GM18505 (cell line): ENCODE data around the gene DISP3.

ENCODE experiments used
- ATAC-seq: cut with Tn5 transposase; IDR thresholded peaks from one replicate; pipeline ENCODE4 v1.9.1; 2021; ENCODE audit not compliant: unreplicated experiment
- POLR2A ChIP-seq: IDR thresholded peaks from 4 replicates; pipeline ENCODE4 v1.6.1; 2011; ENCODE audit warnings: borderline replicate concordance; ENCODE audit not compliant: insufficient read depth, insufficient read length; ENCODE audit errors: extremely low read depth

The DISP3 gene

DNA sequence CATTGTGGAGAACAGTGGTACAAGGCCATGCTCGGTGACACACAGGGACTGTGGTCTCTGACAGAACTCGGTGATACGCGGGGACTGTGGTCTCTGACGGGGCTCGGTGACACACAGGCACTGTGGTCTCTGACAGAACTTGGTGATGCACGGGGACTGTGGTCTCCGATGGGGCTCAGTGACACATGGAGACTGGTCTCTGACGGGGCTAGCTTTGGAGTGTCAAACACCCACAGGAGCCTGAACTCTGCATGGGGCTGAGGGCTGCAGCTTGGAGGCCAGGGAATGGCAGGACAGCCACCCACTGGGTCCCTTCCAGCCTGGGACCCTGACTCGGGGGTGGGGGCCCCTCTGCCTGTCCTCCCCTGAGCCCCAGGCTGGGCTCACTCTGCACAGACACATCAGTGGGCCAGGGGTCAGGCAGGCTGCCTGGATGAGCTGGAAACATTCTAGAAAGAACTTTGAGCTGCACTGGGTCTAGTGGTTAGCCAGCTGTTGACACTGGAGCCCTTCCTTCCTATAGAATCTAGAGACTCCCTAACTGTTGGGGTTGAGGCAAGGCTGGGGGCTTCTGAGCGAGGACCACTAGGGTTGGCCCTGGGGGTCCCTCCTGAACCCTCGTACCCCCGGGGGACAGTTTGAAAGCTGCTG is 49.8 kb downstream of the DISP3 start:
- no peak for TF ChIP-seq POLR2A
- ATAC-seq: no peak

DNA sequence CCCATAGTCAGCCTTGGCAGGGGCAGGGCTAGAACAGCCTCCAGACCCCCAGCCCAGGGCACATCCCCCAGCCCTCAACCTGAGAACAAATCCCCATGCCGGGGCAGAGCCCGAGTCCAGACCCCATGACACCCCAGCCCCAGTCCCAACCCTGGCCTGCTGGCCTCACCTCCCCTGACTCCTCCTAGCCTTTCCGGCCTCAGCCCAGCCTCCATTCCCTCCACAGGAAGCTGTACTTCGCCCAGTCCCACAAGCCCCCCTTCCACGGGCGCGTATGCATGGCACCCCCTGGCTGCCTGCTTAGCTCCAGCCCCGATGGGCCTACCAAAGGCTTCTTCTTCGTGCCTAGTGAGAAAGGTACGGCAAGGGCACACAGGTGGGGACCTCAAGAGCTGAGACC is 50.4 kb downstream of the DISP3 start:
- no peak for ATAC-seq

DNA sequence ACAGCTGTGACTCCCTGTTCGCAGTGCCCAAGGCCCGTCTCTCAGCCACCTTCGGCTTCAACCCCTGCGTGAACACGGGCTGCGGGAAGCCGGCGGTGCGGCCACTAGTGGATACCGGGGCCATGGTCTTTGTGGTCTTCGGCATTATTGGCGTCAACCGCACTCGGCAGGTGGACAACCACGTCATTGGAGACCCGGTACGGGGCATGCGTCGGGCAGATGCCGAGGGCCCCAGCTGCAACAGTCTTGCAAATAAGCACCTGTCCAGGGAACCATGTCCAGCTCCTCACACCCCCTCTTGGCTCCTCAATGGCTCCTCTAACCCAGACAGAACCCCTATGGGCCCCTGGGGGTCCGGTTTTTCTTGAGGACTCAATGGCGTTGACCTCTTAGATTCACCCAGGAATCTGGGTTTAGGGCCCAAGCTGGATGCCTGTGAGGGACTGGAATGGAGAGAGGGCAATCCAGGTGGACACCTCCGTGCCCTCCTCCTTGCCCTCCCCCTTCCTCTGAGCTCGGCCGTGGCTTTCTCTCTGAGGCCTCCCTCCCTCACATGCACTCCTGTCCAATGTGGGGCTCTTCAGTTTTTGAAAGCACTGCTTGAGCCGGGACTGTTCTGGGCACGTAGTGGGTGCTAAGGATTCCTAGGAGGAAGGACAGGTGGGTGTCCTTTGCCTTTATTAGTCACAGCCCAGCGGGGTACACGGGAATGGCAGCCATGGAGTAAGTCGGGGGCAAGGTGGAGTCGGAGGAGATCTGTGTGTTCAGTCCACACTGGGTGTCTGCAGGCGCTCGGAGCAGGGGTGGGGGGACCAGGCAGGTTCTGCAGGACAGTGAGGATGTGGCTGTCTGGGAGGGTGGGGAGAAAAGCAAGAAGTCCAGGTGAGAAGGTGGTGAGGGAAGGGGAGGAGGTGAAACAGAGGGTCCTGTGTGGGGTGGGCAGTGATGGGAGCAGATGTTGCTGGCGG is 51.1 kb downstream of the DISP3 start:
- ATAC-seq: no peak
- TF ChIP-seq POLR2A: no peak

More for the DNA sequence above, 50.4 kb downstream of the DISP3 start:
- no peak for TF ChIP-seq POLR2A

DNA sequence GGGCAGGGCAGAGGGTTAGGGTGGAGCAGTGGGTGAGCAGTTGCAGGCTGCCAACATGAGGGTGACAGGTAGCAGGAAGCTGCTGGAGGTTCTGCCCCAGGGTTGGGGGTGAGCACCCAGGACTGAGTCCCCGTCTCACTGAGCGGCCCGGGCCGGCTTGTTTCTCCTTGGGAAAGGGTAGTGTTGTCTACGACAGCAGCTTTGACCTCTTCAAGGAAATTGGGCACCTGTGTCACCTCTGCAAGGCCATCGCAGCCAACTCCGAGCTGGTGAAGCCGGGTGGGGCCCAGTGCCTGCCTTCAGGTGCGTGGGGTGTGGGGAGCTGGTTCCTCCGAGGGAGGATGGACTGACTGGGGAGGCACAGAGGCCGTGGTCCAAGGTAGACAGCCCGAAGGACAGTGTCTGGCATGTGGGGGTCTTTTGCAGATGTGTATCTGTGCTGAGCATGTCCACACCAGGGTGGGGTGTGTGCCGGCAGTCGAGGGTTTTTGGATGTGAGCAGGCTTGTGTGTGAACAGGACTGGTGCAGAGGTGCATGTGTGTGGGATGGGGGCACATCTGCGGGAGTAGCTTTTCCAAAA is 51.9 kb downstream of the DISP3 start:
- no peak for ATAC-seq
- TF ChIP-seq POLR2A: no peak

DNA sequence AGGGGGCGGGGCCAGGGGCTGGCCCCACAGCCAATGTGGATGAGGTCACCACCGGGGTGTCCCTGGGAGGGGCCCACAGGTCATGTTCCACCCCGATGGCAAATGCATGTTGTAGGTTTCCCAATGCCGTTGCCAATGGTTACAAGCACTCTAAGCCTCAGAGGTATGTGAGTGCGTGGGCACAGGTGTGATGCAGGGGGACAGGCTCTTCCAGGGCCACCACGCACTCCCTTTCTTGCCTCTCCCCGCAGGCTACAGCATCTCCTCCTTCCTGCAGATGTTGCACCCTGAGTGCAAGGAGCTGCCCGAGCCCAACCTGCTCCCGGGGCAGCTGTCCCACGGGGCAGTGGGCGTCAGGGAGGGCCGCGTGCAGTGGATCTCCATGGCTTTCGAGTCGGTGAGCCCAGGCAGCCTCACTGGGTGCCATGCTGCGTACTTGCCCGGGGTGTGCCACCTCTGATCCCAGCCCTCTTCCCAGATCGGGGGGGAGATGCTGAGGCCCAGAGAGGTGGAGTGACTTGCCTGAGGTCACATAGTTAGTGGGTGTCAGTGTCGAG is 52.4 kb downstream of the DISP3 start:
- no peak for TF ChIP-seq POLR2A
- ATAC-seq: no peak

DNA sequence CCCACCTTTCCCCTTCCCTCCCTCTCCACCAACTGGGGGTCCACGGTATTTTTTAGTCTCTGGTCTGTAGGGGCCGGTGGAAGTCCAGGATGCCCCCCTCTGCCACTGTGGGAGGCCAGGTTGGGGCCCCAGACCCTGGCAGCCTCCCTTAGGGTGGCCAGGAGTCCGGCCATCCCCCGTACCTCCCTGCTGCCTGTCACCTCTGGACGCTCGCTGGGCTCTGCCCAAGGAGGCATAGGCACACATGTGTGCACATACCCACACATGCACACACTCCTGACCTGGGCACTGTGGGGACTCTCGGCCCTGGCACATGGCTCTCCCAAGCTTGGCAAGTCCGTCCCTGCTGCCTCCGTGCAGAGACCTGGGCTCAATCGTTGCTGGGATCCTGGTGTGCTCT is 53.0 kb downstream of the DISP3 start:
- no peak for ATAC-seq
- no peak for TF ChIP-seq POLR2A

DNA sequence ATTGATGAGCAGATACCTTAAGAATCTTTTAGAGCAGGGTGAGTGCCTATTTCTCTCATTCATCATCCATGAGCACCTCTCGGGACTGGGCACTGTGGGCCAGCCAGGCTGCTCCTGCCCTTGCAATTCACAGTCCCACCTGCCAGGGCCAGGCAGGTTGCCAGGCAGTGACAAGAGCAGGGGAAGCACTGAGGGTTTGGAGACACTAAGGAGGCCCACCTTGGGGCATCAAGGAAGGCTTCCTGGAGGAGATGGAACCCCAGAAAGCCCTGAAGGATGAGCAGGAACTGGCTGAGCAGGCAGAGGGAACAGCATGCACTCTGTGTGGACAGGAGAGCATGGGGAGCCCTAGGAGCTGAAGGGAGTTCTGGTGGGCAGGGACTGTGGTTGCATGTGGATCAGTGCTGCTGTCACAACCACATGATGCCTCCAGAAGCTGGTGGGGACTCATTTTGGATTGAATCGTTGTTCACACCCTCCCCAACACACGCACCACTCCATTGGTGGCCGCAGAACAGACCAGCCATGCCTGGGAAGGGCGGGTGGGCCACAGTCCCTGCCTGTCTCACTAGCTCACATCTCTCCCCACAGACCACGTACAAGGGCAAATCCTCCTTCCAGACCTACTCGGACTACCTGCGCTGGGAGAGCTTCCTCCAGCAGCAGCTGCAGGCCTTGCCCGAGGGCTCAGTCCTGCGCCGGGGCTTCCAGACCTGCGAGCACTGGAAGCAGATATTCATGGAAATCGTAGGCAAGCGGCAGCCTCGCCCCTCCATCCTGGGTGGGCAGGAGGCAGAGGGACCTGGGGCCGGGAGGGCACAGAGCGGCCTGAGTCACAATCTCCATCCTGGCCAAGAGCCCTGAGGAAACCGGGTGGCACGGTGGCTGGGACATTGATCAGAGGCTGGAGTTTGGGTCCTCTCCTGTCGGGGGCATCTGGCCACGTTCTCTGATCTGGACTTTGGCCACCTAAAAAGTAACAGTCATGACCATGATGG is 55.1 kb downstream of the DISP3 start:
- TF ChIP-seq POLR2A: no peak
- ATAC-seq: no peak

DNA sequence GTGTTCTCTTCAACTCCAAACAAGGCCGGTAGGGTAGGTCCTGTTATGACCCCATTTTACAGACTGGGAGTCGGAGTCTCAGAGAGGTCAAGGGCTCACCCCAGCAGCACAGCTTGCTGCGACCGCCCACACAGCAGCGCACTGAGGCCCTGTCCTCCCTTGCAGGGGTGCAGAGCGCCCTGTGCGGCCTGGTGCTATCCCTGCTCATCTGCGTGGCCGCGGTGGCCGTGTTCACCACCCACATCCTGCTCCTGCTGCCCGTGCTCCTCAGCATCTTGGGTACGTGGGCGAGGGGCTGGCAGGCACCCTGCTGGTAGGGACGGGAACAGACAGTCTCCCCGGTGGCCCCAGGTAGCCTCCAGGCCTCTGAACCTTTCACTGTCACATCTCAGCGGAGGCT is 55.9 kb downstream of the DISP3 start:
- TF ChIP-seq POLR2A: no peak

DNA sequence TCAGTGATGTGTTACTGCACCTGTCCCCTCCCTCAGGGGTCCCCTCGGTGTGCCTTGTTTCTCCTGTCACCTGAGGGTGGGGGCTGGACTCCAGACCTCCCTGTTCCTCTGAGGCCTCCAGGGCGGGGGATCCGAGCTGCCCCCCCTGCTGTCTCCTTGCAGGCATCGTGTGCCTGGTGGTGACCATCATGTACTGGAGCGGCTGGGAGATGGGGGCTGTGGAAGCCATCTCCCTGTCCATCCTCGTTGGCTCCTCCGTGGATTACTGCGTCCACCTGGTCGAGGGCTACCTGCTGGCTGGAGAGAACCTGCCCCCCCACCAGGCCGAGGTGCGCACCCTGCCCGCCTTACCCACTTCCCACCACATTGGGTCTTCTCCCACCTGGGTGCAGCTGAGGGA is 56.4 kb downstream of the DISP3 start:
- no peak for TF ChIP-seq POLR2A
- ATAC-seq: no peak

More for the DNA sequence above, 55.9 kb downstream of the DISP3 start:
- no peak for ATAC-seq

DNA sequence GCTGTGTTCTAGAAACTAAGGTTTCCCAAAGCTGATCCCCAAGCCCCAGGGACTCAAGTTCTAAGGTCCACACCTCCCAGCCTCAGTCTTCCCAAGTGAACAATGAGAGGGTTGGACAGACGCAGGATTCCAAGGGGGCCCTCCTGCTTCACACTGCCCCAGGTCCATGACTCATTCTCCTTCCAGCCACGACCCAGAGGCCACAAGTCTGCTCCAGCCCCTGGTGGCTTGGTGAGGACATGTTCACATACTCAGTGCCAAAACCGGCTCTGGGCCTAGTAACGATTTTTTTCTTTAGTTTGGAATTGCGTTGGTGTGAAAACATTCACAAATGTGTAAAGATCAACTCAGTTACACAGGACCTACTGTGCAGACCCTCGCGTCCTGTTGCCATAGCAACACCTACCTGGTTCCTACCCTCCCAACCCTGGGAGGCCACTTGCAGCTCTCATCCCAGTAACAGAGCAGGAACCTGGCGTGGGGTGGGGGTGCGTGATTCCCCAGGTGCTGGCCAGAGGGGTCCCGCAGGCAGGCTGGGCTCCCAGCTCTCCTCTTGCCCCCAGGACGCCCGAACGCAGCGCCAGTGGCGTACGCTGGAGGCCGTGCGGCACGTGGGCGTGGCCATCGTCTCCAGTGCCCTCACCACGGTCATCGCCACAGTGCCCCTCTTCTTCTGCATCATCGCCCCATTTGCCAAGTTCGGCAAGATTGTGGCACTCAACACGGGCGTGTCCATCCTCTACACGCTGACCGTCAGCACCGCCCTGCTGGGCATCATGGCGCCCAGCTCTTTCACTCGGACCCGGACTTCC is 57.0 kb downstream of the DISP3 start:
- ATAC-seq: no peak

DNA sequence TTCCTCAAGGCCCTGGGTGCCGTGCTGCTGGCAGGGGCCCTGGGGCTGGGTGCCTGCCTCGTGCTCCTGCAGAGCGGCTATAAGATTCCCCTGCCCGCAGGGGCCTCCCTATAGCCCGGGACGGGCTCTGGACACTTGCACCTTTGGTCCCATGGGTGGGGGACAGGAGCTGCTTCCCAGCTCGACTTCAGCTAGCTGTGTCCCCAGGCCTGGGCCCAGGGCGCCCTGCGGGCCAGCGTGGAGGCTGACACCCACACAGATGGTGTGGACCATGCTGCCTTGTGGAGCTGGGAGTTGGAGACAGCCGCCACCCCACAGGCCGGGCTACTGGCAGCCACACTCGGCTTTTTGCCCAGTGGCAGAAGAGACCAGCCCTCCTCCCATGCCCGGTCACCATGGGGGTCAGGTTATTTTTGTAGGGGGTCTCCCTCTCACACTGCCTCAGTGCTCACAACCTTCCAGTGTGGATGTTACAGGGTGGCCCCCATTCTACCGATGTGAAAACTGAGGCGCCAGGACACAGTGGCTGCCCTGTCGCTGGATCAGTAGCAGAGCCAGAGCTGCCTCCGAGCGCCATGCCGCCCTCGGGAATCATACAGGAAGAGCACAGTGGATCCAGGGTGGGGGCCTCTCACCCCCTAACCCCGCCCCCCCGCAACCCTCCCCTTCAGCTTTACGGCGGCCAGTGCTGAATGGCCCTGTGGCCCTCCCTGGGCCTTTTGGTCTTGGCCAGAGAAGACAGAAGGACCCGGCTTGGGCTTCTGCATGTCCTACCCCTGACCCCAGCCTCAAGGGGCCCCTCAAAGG is 57.8 kb downstream of the DISP3 start:
- no peak for TF ChIP-seq POLR2A
- ATAC-seq: no peak

More for the DNA sequence above, 57.0 kb downstream of the DISP3 start:
- no peak for TF ChIP-seq POLR2A
